ENCODE results near the gene PEAK1.
"Not testable (repeated sequence)": the region's sequence is repeated elsewhere in the genome, so short reads cannot be mapped to it uniquely, and the experiment has no call there.

PEAK1 gene

GRCh38 chr15:77178411-77178810 is 241.5 kb downstream of the PEAK1 start:
- DNase-seq (ENCODE audit: low read depth), result no peak
- TF ChIP-seq CTCF (conservative IDR thresholded peaks at IDR 0.05; ENCODE audit: low read depth, low read length), result no peak
- no peak overlapping the region for H3K4me3 ChIP-seq (ENCODE audit: low read depth, low read length)

GRCh38 chr15:77176148-77176547 is 243.8 kb downstream of the PEAK1 start:
- H3K4me3 ChIP-seq (ENCODE audit: low read depth, low read length); DNase-seq (ENCODE audit: low read depth): not testable (repeated sequence)

GRCh38 chr15:77173487-77173886 is 246.4 kb downstream of the PEAK1 start:
- no peak for TF ChIP-seq CTCF (conservative IDR thresholded peaks at IDR 0.05; ENCODE audit: low read depth, low read length)
- H3K4me3 ChIP-seq (ENCODE audit: low read depth, low read length), result no peak overlapping the region
- no peak for DNase-seq (ENCODE audit: low read depth)

- H3K4me3 ChIP-seq (ENCODE audit: low read depth, low read length), result no peak overlapping the region
- no peak for TF ChIP-seq CTCF (conservative IDR thresholded peaks at IDR 0.05; ENCODE audit: low read depth, low read length)
- DNase-seq (ENCODE audit: low read depth), result no peak
Measured at GRCh38 chr15:77171221-77171967, 248.5 kb downstream of the PEAK1 start.

GRCh38 chr15:77168616-77169015 is 251.3 kb downstream of the PEAK1 start:
- TF ChIP-seq CTCF (conservative IDR thresholded peaks at IDR 0.05; ENCODE audit: low read depth, low read length), result no peak
- DNase-seq (ENCODE audit: low read depth), result peak; percentile 55
- H3K4me3 ChIP-seq (ENCODE audit: low read depth, low read length), result no peak overlapping the region

GRCh38 chr15:77168141-77168540 is 251.8 kb downstream of the PEAK1 start:
- TF ChIP-seq CTCF (conservative IDR thresholded peaks at IDR 0.05; ENCODE audit: low read depth, low read length), result no peak

GRCh38 chr15:77167406-77167805 is 252.5 kb downstream of the PEAK1 start:
- no peak for TF ChIP-seq CTCF (conservative IDR thresholded peaks at IDR 0.05; ENCODE audit: low read depth, low read length)
- no peak overlapping the region for H3K4me3 ChIP-seq (ENCODE audit: low read depth, low read length)
- no peak for DNase-seq (ENCODE audit: low read depth)

More at GRCh38 chr15:77168141-77168540, 251.8 kb downstream of the PEAK1 start:
- no peak overlapping the region for H3K4me3 ChIP-seq (ENCODE audit: low read depth, low read length)
- DNase-seq (ENCODE audit: low read depth), result no peak
